HCT116 (cell line): ENCODE measurements around the gene CDC42SE2.

ENCODE experiments used
- EZH2 ChIP-seq: fragments of 200-600 bp; sonication (generic); IDR thresholded peaks from 2 replicates; pipeline ENCODE4 v1.6.1; 2017; ENCODE audit warnings: antibody characterized with exemption, mixed run types
- EZH2phosphoT487 ChIP-seq: fragments of 200-600 bp; IDR thresholded peaks from 2 replicates; pipeline ENCODE4 v1.6.1; 2018; ENCODE audit warnings: antibody characterized with exemption, borderline replicate concordance
- FOSL1 ChIP-seq: IDR thresholded peaks from 2 replicates; pipeline ENCODE4 v1.6.1; 2012; ENCODE audit warnings: low read depth
- JUND ChIP-seq: IDR thresholded peaks from 2 replicates; pipeline ENCODE4 v1.6.1; 2012
- POLR2A ChIP-seq: IDR thresholded peaks from 2 replicates; pipeline ENCODE4 v1.7.0; 2011; ENCODE audit warnings: borderline replicate concordance; ENCODE audit not compliant: insufficient read depth, insufficient read length; ENCODE audit errors: extremely low read depth
- POLR2AphosphoS5 ChIP-seq: IDR thresholded peaks from 2 replicates; pipeline ENCODE4 v1.6.1; 2011; ENCODE audit warnings: mild to moderate bottlenecking, low read depth, low read length, moderate library complexity
- RAD21 ChIP-seq: IDR thresholded peaks from 2 replicates; pipeline ENCODE4 v1.6.1; 2012; ENCODE audit warnings: low read depth, mild to moderate bottlenecking
- TF ChIP-seq, protein P1 (sequence below), 3 experiments: fragments of 200-600 bp in 1 of 3; sonication (generic) in 1 of 3; IDR thresholded peaks in 2 of 3; conservative IDR thresholded peaks in 1 of 3; 2 replicates each; pipeline ENCODE4 v1.5.1; 2012 to 2017; ENCODE audit warnings: low read depth in 2 of 3, low read length in 2 of 3, antibody characterized with exemption in 1 of 3, borderline replicate concordance in 1 of 3, control low read depth in 1 of 3, mild to moderate bottlenecking in 1 of 3, mixed read lengths in 1 of 3, mixed run types in 1 of 3, moderate library complexity in 1 of 3; ENCODE audit not compliant: insufficient read depth in 1 of 3
- TF ChIP-seq, protein P2 (sequence below): IDR thresholded peaks from 2 replicates; pipeline ENCODE4 v1.6.1; 2012
- TF ChIP-seq, protein P3 (sequence below): IDR thresholded peaks from 2 replicates; pipeline ENCODE4 v1.6.1; 2011; ENCODE audit warnings: mild to moderate bottlenecking, low read length, moderate library complexity; ENCODE audit not compliant: insufficient replicate concordance; ENCODE audit errors: extremely low read depth
- TF ChIP-seq, protein P4 (sequence below): IDR thresholded peaks from 2 replicates; pipeline ENCODE4 v1.6.1; 2012

DNA sequence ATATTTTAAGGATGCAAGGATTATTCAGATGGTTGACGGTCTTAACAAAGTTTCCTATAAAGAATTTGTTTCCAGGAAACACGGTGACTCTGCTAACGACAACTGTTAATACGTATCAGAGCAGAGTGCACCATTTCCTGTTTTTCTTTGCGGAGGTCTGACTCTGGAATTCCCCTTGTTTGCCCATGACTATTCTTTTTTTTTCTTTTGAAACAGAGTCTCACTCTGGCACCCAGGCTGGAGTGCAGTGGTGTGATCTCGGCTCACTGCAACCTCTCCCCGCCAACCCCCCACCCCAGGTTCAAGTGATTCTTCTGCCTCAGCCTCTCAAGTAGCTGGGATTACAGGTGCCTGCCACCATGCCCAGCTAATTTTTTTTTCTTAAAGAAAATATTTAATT lies 115.9 kb downstream of the CDC42SE2 start:
- TF ChIP-seq, protein P1, sequence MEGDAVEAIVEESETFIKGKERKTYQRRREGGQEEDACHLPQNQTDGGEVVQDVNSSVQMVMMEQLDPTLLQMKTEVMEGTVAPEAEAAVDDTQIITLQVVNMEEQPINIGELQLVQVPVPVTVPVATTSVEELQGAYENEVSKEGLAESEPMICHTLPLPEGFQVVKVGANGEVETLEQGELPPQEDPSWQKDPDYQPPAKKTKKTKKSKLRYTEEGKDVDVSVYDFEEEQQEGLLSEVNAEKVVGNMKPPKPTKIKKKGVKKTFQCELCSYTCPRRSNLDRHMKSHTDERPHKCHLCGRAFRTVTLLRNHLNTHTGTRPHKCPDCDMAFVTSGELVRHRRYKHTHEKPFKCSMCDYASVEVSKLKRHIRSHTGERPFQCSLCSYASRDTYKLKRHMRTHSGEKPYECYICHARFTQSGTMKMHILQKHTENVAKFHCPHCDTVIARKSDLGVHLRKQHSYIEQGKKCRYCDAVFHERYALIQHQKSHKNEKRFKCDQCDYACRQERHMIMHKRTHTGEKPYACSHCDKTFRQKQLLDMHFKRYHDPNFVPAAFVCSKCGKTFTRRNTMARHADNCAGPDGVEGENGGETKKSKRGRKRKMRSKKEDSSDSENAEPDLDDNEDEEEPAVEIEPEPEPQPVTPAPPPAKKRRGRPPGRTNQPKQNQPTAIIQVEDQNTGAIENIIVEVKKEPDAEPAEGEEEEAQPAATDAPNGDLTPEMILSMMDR (IDR thresholded peaks at IDR 0.05 in 2 of 3, conservative IDR thresholded peaks at IDR 0.05 in 1 of 3; ENCODE audit: borderline replicate concordance in 1 of 3, insufficient read depth in 1 of 3, low read depth in 2 of 3, low read length in 2 of 3) = no peak
- TF ChIP-seq JUND (no peak), EZH2 (no peak), POLR2AphosphoS5 (no peak), RAD21 (no peak), EZH2phosphoT487 (no peak), POLR2A (no peak), FOSL1 (no peak)
- TF ChIP-seq, protein P2, sequence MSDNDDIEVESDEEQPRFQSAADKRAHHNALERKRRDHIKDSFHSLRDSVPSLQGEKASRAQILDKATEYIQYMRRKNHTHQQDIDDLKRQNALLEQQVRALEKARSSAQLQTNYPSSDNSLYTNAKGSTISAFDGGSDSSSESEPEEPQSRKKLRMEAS = no peak
- TF ChIP-seq, protein P3, sequence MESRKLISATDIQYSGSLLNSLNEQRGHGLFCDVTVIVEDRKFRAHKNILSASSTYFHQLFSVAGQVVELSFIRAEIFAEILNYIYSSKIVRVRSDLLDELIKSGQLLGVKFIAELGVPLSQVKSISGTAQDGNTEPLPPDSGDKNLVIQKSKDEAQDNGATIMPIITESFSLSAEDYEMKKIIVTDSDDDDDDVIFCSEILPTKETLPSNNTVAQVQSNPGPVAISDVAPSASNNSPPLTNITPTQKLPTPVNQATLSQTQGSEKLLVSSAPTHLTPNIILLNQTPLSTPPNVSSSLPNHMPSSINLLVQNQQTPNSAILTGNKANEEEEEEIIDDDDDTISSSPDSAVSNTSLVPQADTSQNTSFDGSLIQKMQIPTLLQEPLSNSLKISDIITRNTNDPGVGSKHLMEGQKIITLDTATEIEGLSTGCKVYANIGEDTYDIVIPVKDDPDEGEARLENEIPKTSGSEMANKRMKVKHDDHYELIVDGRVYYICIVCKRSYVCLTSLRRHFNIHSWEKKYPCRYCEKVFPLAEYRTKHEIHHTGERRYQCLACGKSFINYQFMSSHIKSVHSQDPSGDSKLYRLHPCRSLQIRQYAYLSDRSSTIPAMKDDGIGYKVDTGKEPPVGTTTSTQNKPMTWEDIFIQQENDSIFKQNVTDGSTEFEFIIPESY = no peak
- TF ChIP-seq, protein P4, sequence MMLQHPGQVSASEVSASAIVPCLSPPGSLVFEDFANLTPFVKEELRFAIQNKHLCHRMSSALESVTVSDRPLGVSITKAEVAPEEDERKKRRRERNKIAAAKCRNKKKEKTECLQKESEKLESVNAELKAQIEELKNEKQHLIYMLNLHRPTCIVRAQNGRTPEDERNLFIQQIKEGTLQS = no peak
